ENCODE results near the gene GNB1L.

DNA sequence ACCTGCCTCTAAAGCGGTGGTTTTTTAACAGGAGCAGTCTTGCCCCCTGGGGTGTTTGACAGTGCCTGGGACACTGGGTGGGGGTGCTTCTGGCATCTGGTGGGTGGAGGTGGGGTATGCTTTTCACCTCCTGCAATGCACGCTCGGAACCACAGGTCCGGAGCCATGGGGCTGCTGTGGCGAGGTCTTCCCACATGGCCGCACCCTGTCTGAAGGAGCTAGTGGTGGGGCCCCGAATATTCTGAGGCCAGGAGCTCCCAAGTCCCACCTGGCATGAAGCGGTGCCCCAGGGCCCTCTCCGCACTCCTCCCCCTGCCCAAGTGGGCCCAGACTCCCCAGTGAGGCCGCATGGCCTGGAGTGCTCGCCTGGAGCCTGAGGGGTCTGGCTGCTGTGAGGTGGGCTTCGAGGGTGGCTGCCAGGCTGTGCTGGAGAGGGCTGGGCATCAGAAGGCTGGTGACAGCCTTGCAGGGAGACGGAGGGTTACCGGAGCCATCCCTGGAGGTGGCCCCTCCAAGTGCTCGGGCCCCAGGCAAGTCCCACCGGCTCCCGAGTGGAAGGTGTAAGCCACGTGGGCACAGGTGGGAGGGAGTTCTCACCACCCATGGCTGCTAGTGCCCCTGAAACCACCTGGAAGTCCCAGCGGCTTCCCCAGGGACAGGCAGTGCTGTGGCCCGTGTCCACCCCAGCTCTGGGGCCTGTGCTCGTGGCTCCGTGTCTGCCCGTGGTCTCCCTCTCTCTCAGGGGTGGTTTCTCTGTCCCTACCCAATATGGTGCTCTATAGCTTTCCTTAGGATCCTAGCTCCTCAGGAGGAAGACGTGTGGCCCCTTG lies 79.0 kb downstream of the GNB1L start:
- TF ChIP-seq GATA3 (IDR thresholded peaks at IDR 0.05; ENCODE audit: low read depth, low read length) (no peak), GATA2 (IDR thresholded peaks at IDR 0.05; ENCODE audit: low read depth, low read length) (no peak)

All from SH-SY5Y (cell line).